B cell (primary cell): ENCODE results near the gene MRTFA. TPM values are rescaled to one million over a fixed set of nuclear protein-coding genes. Genes with fewer than 3 reads are reported as not detected.

Experiments
- ATAC-seq: fragments of 200-7000 bp; cut with Tn5 transposase; one replicate; pipeline ENCODE4 v1.10.0; 2021; ENCODE audit warnings: low read depth, mild to moderate bottlenecking, moderate number of reproducible peaks, moderate library complexity
- CTCF ChIA-PET: fragments of 350-600 bp; sonication (Branson Sonifier 250); formaldehyde crosslinking; loops from one replicate; lab custom pipeline; 2021; ENCODE audit warnings: antibody characterized with exemption, inconsistent platforms; lab: Charles Lee
- POLR2A ChIA-PET: fragments of 350-600 bp; sonication (Branson Sonifier 250); formaldehyde crosslinking; loops from one replicate; lab custom pipeline; 2021; ENCODE audit warnings: antibody characterized with exemption; lab: Charles Lee
- DNase-seq: peaks from one replicate; pipeline ENCODE4 v3.0.0; 2013
- H2AFZ ChIP-seq: 2 replicates; pipeline ENCODE4 v1.6.1; 2012; ENCODE audit warnings: mild to moderate bottlenecking, low read depth, low read length; ENCODE audit not compliant: insufficient read depth, poor library complexity, severe bottlenecking
- H3K27ac ChIP-seq, 2 donors: 1 replicate in 1 of 2; 2 replicates in 1 of 2; pipeline ENCODE4 v1.5.1; 2012 to 2013; ENCODE audit warnings: low read length in 2 of 2, mild to moderate bottlenecking in 2 of 2, moderate library complexity in 1 of 2
- H3K27me3 ChIP-seq, 4 experiments: fragments of 200-600 bp in 1 of 4; sonication (generic) in 1 of 4; replicated peaks in 1 of 4; 1 replicate in 2 of 4; 2 replicates in 2 of 4; pipeline versions ENCODE4 v1.6.1 to v1.7.0; 2013 to 2016; ENCODE audit warnings: low read length in 3 of 4, mild to moderate bottlenecking in 2 of 4, mixed read lengths in 1 of 4, moderate library complexity in 1 of 4; ENCODE audit not compliant: insufficient read depth in 4 of 4, control insufficient read depth in 3 of 4; ENCODE audit errors: control extremely low read depth in 1 of 4
- H3K36me3 ChIP-seq, 2 experiments: replicated peaks in 1 of 2; 1 replicate in 1 of 2; 2 replicates in 1 of 2; pipeline versions ENCODE4 v1.6.1 to v1.7.1; 2013; ENCODE audit warnings: low read length in 1 of 2; ENCODE audit not compliant: insufficient read depth in 2 of 2, control insufficient read depth in 1 of 2; ENCODE audit errors: control extremely low read depth in 1 of 2, extremely low read depth in 1 of 2
- H3K4me1 ChIP-seq, 2 donors: fragments of 200-600 bp in 1 of 2; sonication (generic) in 1 of 2; 1 replicate in 1 of 2; 2 replicates in 1 of 2; pipeline versions ENCODE4 v1.5.1 to v1.6.1; 2013 to 2017; ENCODE audit warnings: low read length in 2 of 2; ENCODE audit not compliant: control insufficient read depth in 2 of 2, insufficient read depth in 2 of 2
- H3K4me2 ChIP-seq: replicated peaks from 2 replicates; pipeline ENCODE3; 2012; ENCODE audit warnings: mild to moderate bottlenecking, low read depth, low read length; ENCODE audit not compliant: poor library complexity, severe bottlenecking
- H3K4me3 ChIP-seq, 5 experiments: fragments of 200-600 bp in 1 of 5; sonication (generic) in 1 of 5; 1 replicate in 3 of 5; 2 replicates in 2 of 5; pipeline versions ENCODE4 v1.5.1 to v1.7.0; 2011 to 2016; ENCODE audit warnings: low read length in 4 of 5, mild to moderate bottlenecking in 4 of 5, low read depth in 2 of 5, control low read depth in 1 of 5, moderate library complexity in 1 of 5; ENCODE audit not compliant: insufficient read depth in 1 of 5; ENCODE audit errors: control extremely low read depth in 1 of 5, extremely low read depth in 1 of 5
- H3K79me2 ChIP-seq: fragments of 200-600 bp; sonication (generic); one replicate; pipeline ENCODE4 v1.6.0; 2016; ENCODE audit warnings: low read length; ENCODE audit not compliant: control insufficient read depth, insufficient read depth
- H3K9ac ChIP-seq: fragments of 200-600 bp; sonication (generic); 2 replicates; pipeline ENCODE4 v1.6.1; 2017; ENCODE audit warnings: mild to moderate bottlenecking, low read length, moderate library complexity
- H3K9me3 ChIP-seq, 3 donors: one replicate each; pipeline versions ENCODE4 v1.6.1 to v1.7.1; 2013; ENCODE audit warnings: low read length in 2 of 3; ENCODE audit not compliant: control insufficient read depth in 2 of 3, insufficient read depth in 1 of 3; ENCODE audit errors: control extremely low read depth in 1 of 3
- H4K20me1 ChIP-seq: 2 replicates; pipeline ENCODE4 v1.6.0; 2012; ENCODE audit warnings: mild to moderate bottlenecking, low read length; ENCODE audit not compliant: insufficient read depth, control insufficient read depth, poor library complexity, severe bottlenecking
- H3K27ac Mint-ChIP-seq: one replicate; pipeline ENCODE4 v1.8.0; 2021; ENCODE audit warnings: mixed read lengths
- H3K27me3 Mint-ChIP-seq: one replicate; pipeline ENCODE4 v1.8.0; 2021; ENCODE audit warnings: mixed read lengths
- H3K4me1 Mint-ChIP-seq: one replicate; pipeline ENCODE4 v1.8.0; 2021; ENCODE audit warnings: mixed read lengths
- H3K4me3 Mint-ChIP-seq: one replicate; pipeline ENCODE4 v1.8.0; 2021; ENCODE audit warnings: mixed read lengths
- H3K9me3 Mint-ChIP-seq: one replicate; pipeline ENCODE4 v1.8.0; 2022; ENCODE audit warnings: mixed read lengths; ENCODE audit not compliant: insufficient read depth
- CTCF ChIP-seq: fragments of 200-600 bp; IDR thresholded peaks from one replicate; pipeline ENCODE4 v1.8.0; 2022; ENCODE audit warnings: antibody characterized with exemption, mild to moderate bottlenecking
- EZH2 ChIP-seq: IDR thresholded peaks from 2 replicates; pipeline ENCODE4 v1.6.1; 2012; ENCODE audit warnings: borderline replicate concordance, low read depth, mild to moderate bottlenecking, moderate library complexity, low read length; ENCODE audit not compliant: insufficient read depth, poor library complexity, severe bottlenecking
- WGBS: methylation state at CpG from one replicate; pipeline ENCODE4 v1.1.5; 2013; ENCODE audit warnings: missing lambda C conversion rate; ENCODE audit not compliant: insufficient coverage; 5-methylcytosine and 5-hydroxymethylcytosine counted together
- intact Hi-C: fragments of 100-400 bp; cut with micrococcal nuclease; formaldehyde crosslinking; loops from one replicate; pipeline ENCODE4 v1.10.0; 2022
- polyA plus RNA-seq: library from polyadenylated mRNA; depleted of rRNA; stranded (reverse); fragments of >200 nt; gene quantifications from 2 replicates; pipeline ENCODE4 v1.2.3, GENCODE V29; 2012
- total RNA-seq, 2 donors: library from RNA; stranded (reverse); fragments of 120-200 nt in 1 of 2; gene quantifications; 1 replicate in 1 of 2; 2 replicates in 1 of 2; pipeline versions ENCODE4 v1.2.3 to v1.2.4, GENCODE V29; 2013 to 2022

The MRTFA gene
- total and polyA plus RNA-seq, 2 donors (not counting 1 experiment from before 2014, with no cell fraction given): 28.9 to 82.6 TPM

GRCh38 chr22:40487663-40488249 is 148.8 kb downstream of the MRTFA start:
- Histone ChIP-seq H4K20me1 (no peaks in the 10 kb centered on the region), H3K27me3 (no peaks in the 10 kb centered on the region), H3K9me3 (no peaks in the 10 kb centered on the region), H3K36me3 (no peaks in the 10 kb centered on the region), H3K4me3 (no peak overlapping the region), H3K4me1 (peaks cover 25 to 30% of the 10 kb centered on the region in 2 donors), H3K79me2 (peaks cover 37% of the 10 kb centered on the region), H3K4me2 (peak overlapping the region; percentile 24), H2AFZ (no peak overlapping the region), H3K9ac (no peak overlapping the region), H3K27ac (peak overlapping the region in 1 of 2 donors; percentile 25)
- peak; percentile 64 for DNase-seq
- Mint-ChIP-seq H3K4me1 (peaks cover 26% of the 10 kb centered on the region), H3K27ac (peak overlapping the region; percentile 5), H3K27me3 (no peaks in the 10 kb centered on the region), H3K9me3 (no peaks in the 10 kb centered on the region), H3K4me3 (no peak overlapping the region)
- CTCF ChIA-PET: interaction anchor here (0.7 to 11.1 kb wide), 28 partner anchors 14 to 1180 kb away, joined by 3 to 148 read pairs (median 4); partner anchors contain the start of genes MRTFA and SGSM3
- intact Hi-C loops: loop anchor here (1.0 to 5.0 kb wide), 2 partner anchors 50 to 100 kb away; no protein-coding TSS in a partner anchor
- TF ChIP-seq CTCF: peak; percentile 83
- no peak for TF ChIP-seq EZH2
- no CpG with 5 or more reads among the region's 3 CpGs for WGBS
- POLR2A ChIA-PET: interaction anchor here (0.5 to 0.6 kb wide), 2 partner anchors 21 to 588 kb away, joined by 3 read pairs; no protein-coding TSS in a partner anchor
- no peak for ATAC-seq

GRCh38 chr22:40486962-40487602 is 149.4 kb downstream of the MRTFA start:
- no peaks in the 10 kb centered on the region for H3K27me3 Mint-ChIP-seq
- intact Hi-C loops: loop anchor here (1.0 to 5.0 kb wide), 2 partner anchors 50 to 100 kb away; no protein-coding TSS in a partner anchor

More at GRCh38 chr22:40486962-40487602, 149.4 kb downstream of the MRTFA start:
- H3K4me1 ChIP-seq: peaks cover 19 to 23% of the 10 kb centered on the region in 2 donors
- no peak for DNase-seq
- TF ChIP-seq CTCF (no peak), EZH2 (no peak)
- Mint-ChIP-seq H3K9me3 (no peaks in the 10 kb centered on the region), H3K4me3 (no peak overlapping the region), H3K27ac (no peak overlapping the region), H3K4me1 (peaks cover 19% of the 10 kb centered on the region)
- H4K20me1 ChIP-seq: peaks cover 4% of the 10 kb centered on the region
- ATAC-seq: no peak
- H3K79me2 ChIP-seq: peaks cover 44% of the 10 kb centered on the region
- no peak overlapping the region for H3K4me3 ChIP-seq
- peak overlapping the region; percentile 24 for H3K4me2 ChIP-seq
- ChIA-PET CTCF (interaction anchor here (0.9 to 11.1 kb wide), 17 partner anchors 13 to 159 kb away, joined by 3 to 148 read pairs (median 4); partner anchors contain the start of gene MRTFA), POLR2A (no interaction called here)
- H3K9me3 ChIP-seq: no peaks in the 10 kb centered on the region
- WGBS: 100% methylated on average over 1 of the region's 2 CpGs
- H3K27me3 ChIP-seq: no peaks in the 10 kb centered on the region
- no peak overlapping the region for H3K9ac ChIP-seq
- H3K27ac ChIP-seq: peak overlapping the region in 1 of 2 donors; percentile 25
- H3K36me3 ChIP-seq: no peaks in the 10 kb centered on the region
- no peak overlapping the region for H2AFZ ChIP-seq
